SK-N-SH (cell line): ENCODE data around the gene ANKH.

Experiments used
- EP300 ChIP-seq, 2 experiments: IDR thresholded peaks; 2 replicates each; pipeline versions ENCODE4 v1.4.0 to v1.6.1; 2012; ENCODE audit warnings: borderline replicate concordance in 1 of 2, low read depth in 1 of 2, low read length in 1 of 2
- GABPA ChIP-seq: IDR thresholded peaks from 2 replicates; pipeline ENCODE4 v1.4.0; 2012; ENCODE audit warnings: low read depth, mild to moderate bottlenecking
- JUND ChIP-seq: IDR thresholded peaks from 2 replicates; pipeline ENCODE4 v1.4.0; 2012
- MXI1 ChIP-seq: IDR thresholded peaks from 2 replicates; pipeline ENCODE4 v1.6.1; 2012; ENCODE audit warnings: mild to moderate bottlenecking, low read depth, low read length, improper control_type of control experiment
- POLR2AphosphoS5 ChIP-seq: IDR thresholded peaks from 2 replicates; pipeline ENCODE4 v1.6.1; 2012; ENCODE audit warnings: low read depth, low read length
- RAD21 ChIP-seq: IDR thresholded peaks from 2 replicates; pipeline ENCODE4 v1.6.1; 2012; ENCODE audit warnings: mild to moderate bottlenecking, low read length
- RCOR1 ChIP-seq: fragments of 150-350 bp; IDR thresholded peaks from 2 replicates; pipeline ENCODE4 v1.6.1; 2017; ENCODE audit warnings: antibody characterized with exemption, low read length
- TAF1 ChIP-seq: IDR thresholded peaks from 2 replicates; pipeline ENCODE4 v1.6.1; 2012; ENCODE audit warnings: low read depth, mild to moderate bottlenecking, low read length, moderate library complexity, borderline replicate concordance
- TCF12 ChIP-seq: IDR thresholded peaks from 2 replicates; pipeline ENCODE4 v1.4.0; 2012
- YY1 ChIP-seq: IDR thresholded peaks from 2 replicates; pipeline ENCODE4 v1.4.0; 2012; ENCODE audit warnings: low read depth, mild to moderate bottlenecking
- TF ChIP-seq, protein P1 (sequence below): fragments of 200-600 bp; sonication (generic); IDR thresholded peaks from 2 replicates; pipeline ENCODE4 v1.6.1; 2017; ENCODE audit warnings: antibody characterized with exemption, mild to moderate bottlenecking, moderate library complexity
- TF ChIP-seq, protein P2 (sequence below): IDR thresholded peaks from 2 replicates; pipeline ENCODE4; 2012
- TF ChIP-seq, protein P3 (sequence below): IDR thresholded peaks from 2 replicates; pipeline ENCODE4 v1.6.1; 2012; ENCODE audit warnings: mild to moderate bottlenecking, low read depth, low read length, moderate library complexity
- TF ChIP-seq, protein P4 (sequence below): fragments of 150-350 bp; IDR thresholded peaks from 2 replicates; pipeline ENCODE4 v1.6.1; 2017; ENCODE audit warnings: antibody characterized with exemption, low read length, low read depth, borderline replicate concordance

DNA sequence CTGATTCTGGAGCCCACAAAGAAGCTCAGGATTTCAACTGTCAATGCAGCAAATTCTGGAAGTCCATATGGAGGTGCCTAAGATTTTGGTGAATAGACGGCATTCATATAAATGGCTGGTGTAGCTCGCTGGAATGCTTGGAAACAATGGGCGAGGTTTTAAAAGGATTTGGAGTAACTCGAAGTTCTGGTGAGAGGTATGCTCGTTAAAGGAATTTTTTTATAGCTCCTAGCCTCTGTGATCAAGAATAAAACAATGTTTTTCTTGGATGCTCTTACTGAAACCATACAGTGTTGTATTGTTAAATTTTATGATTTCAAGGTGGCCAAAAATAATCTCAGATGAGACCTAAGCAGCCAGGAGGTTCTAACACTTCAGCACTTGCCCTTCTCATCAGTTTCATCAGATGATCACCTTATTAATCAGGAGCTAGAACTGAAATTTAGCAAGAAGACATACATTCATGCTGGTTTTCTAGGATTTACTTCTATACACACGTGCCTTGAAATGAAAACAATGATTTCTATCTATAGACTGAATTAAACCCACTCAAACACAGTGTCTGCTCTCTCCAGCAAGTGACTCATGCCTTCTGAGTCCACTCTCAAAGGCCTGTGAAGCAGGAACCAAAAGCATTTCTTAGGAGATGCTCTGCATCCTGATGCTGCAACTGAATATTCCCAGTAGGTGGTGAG is 127.8 kb downstream of the ANKH start:
- TF ChIP-seq RCOR1 (no peak), YY1 (no peak), TCF12 (peak; percentile 33), RAD21 (no peak), POLR2AphosphoS5 (no peak), TAF1 (no peak), EP300 (IDR thresholded peaks at IDR 0.05; ENCODE audit: borderline replicate concordance in 1 of 2, low read depth in 1 of 2, low read length in 1 of 2) (no peak), JUND (peak; percentile 42; the same call in 1 of the 2 replicates), MXI1 (no peak), GABPA (no peak)
- TF ChIP-seq, protein P1, sequence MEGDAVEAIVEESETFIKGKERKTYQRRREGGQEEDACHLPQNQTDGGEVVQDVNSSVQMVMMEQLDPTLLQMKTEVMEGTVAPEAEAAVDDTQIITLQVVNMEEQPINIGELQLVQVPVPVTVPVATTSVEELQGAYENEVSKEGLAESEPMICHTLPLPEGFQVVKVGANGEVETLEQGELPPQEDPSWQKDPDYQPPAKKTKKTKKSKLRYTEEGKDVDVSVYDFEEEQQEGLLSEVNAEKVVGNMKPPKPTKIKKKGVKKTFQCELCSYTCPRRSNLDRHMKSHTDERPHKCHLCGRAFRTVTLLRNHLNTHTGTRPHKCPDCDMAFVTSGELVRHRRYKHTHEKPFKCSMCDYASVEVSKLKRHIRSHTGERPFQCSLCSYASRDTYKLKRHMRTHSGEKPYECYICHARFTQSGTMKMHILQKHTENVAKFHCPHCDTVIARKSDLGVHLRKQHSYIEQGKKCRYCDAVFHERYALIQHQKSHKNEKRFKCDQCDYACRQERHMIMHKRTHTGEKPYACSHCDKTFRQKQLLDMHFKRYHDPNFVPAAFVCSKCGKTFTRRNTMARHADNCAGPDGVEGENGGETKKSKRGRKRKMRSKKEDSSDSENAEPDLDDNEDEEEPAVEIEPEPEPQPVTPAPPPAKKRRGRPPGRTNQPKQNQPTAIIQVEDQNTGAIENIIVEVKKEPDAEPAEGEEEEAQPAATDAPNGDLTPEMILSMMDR, result 0 out of 2 replicates have a peak, but pooled peaks have one; percentile 14
- TF ChIP-seq, protein P2, sequence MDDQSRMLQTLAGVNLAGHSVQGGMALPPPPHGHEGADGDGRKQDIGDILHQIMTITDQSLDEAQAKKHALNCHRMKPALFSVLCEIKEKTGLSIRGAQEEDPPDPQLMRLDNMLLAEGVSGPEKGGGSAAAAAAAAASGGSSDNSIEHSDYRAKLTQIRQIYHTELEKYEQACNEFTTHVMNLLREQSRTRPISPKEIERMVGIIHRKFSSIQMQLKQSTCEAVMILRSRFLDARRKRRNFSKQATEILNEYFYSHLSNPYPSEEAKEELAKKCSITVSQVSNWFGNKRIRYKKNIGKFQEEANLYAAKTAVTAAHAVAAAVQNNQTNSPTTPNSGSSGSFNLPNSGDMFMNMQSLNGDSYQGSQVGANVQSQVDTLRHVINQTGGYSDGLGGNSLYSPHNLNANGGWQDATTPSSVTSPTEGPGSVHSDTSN, result no peak
- TF ChIP-seq, protein P3, sequence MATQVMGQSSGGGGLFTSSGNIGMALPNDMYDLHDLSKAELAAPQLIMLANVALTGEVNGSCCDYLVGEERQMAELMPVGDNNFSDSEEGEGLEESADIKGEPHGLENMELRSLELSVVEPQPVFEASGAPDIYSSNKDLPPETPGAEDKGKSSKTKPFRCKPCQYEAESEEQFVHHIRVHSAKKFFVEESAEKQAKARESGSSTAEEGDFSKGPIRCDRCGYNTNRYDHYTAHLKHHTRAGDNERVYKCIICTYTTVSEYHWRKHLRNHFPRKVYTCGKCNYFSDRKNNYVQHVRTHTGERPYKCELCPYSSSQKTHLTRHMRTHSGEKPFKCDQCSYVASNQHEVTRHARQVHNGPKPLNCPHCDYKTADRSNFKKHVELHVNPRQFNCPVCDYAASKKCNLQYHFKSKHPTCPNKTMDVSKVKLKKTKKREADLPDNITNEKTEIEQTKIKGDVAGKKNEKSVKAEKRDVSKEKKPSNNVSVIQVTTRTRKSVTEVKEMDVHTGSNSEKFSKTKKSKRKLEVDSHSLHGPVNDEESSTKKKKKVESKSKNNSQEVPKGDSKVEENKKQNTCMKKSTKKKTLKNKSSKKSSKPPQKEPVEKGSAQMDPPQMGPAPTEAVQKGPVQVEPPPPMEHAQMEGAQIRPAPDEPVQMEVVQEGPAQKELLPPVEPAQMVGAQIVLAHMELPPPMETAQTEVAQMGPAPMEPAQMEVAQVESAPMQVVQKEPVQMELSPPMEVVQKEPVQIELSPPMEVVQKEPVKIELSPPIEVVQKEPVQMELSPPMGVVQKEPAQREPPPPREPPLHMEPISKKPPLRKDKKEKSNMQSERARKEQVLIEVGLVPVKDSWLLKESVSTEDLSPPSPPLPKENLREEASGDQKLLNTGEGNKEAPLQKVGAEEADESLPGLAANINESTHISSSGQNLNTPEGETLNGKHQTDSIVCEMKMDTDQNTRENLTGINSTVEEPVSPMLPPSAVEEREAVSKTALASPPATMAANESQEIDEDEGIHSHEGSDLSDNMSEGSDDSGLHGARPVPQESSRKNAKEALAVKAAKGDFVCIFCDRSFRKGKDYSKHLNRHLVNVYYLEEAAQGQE, result no peak
- TF ChIP-seq, protein P4, sequence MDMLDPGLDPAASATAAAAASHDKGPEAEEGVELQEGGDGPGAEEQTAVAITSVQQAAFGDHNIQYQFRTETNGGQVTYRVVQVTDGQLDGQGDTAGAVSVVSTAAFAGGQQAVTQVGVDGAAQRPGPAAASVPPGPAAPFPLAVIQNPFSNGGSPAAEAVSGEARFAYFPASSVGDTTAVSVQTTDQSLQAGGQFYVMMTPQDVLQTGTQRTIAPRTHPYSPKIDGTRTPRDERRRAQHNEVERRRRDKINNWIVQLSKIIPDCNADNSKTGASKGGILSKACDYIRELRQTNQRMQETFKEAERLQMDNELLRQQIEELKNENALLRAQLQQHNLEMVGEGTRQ, result no peak
